ENCODE data around the gene TBCE.

TBCE gene

DNA sequence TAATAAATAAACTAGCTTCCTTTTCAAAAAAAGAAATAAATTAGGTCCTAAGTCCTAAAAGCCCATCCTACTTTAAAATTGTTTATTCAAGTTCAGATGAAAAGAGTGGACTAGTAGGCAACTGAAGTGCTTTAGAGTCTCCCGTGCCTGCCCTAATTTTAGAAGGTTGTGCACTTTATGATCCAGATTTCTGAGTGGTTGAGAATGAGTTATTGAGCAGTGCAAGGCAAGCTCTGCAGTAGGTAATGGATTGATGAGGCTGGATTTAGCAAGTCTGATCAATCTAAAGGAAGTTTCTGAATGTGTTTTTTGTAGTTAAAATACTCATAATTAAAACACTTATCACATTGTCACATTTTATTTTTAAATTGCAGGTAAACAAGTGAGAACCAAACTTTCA lies 25.9 kb upstream of the TBCE start:
- peaks cover 10% of the 10 kb centered on the region; the same call in 1 of the 2 replicates for H3K36me3 ChIP-seq (ENCODE audit: low read length)
- H3K9me3 ChIP-seq (ENCODE audit: insufficient read depth, low read length) = no peaks in the 10 kb centered on the region
- no peaks in the 10 kb centered on the region for H3K9me2 ChIP-seq (replicated peaks; ENCODE audit: insufficient read depth, low read length)
- no peaks in the 10 kb centered on the region for H3K79me2 ChIP-seq (ENCODE audit: insufficient read depth, low read length)
- H3K9ac ChIP-seq (ENCODE audit: low read length) = no peak overlapping the region
- TF ChIP-seq, protein P1, sequence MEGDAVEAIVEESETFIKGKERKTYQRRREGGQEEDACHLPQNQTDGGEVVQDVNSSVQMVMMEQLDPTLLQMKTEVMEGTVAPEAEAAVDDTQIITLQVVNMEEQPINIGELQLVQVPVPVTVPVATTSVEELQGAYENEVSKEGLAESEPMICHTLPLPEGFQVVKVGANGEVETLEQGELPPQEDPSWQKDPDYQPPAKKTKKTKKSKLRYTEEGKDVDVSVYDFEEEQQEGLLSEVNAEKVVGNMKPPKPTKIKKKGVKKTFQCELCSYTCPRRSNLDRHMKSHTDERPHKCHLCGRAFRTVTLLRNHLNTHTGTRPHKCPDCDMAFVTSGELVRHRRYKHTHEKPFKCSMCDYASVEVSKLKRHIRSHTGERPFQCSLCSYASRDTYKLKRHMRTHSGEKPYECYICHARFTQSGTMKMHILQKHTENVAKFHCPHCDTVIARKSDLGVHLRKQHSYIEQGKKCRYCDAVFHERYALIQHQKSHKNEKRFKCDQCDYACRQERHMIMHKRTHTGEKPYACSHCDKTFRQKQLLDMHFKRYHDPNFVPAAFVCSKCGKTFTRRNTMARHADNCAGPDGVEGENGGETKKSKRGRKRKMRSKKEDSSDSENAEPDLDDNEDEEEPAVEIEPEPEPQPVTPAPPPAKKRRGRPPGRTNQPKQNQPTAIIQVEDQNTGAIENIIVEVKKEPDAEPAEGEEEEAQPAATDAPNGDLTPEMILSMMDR (IDR thresholded peaks at IDR 0.05; ENCODE audit: insufficient read depth, low read length, poor library complexity, severe bottlenecking) = no peak
- TF ChIP-seq EZH2phosphoT487 (conservative IDR thresholded peaks at IDR 0.05; ENCODE audit: low read length) = no peak
- no peaks in the 10 kb centered on the region for H3K27me3 ChIP-seq (ENCODE audit: low read length)
- no peaks in the 10 kb centered on the region for H4K20me1 ChIP-seq (ENCODE audit: low read depth, low read length)
- no peak overlapping the region for H3K27ac ChIP-seq (ENCODE audit: low read depth, low read length)
- no peaks in the 10 kb centered on the region for H3F3A ChIP-seq (ENCODE audit: insufficient read depth)
- no peak overlapping the region for H3K4me3 ChIP-seq (ENCODE audit: insufficient read depth, low read length, poor library complexity, severe bottlenecking)
- no peak overlapping the region for H2AFZ ChIP-seq (ENCODE audit: low read depth, low read length, severe bottlenecking)
- H3K4me2 ChIP-seq (ENCODE audit: low read depth, low read length, poor library complexity, severe bottlenecking) = no peak overlapping the region

DNA sequence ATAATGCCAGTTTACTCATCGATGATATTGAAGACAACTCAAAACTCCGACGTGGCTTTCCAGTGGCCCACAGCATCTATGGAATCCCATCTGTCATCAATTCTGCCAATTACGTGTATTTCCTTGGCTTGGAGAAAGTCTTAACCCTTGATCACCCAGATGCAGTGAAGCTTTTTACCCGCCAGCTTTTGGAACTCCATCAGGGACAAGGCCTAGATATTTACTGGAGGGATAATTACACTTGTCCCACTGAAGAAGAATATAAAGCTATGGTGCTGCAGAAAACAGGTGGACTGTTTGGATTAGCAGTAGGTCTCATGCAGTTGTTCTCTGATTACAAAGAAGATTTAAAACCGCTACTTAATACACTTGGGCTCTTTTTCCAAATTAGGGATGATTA lies 25.2 kb upstream of the TBCE start:
- no peak overlapping the region for H2AFZ ChIP-seq (ENCODE audit: low read depth, low read length, severe bottlenecking)
- no peaks in the 10 kb centered on the region for H3K27me3 ChIP-seq (ENCODE audit: low read length)
- H3K9ac ChIP-seq (ENCODE audit: low read length) = no peak overlapping the region
- no peak overlapping the region for H3K27ac ChIP-seq (ENCODE audit: low read depth, low read length)
- H3K9me2 ChIP-seq (replicated peaks; ENCODE audit: insufficient read depth, low read length) = no peaks in the 10 kb centered on the region
- H4K20me1 ChIP-seq (ENCODE audit: low read depth, low read length) = no peaks in the 10 kb centered on the region
- no peaks in the 10 kb centered on the region for H3K9me3 ChIP-seq (ENCODE audit: insufficient read depth, low read length)
- peaks cover 10% of the 10 kb centered on the region; the same call in 1 of the 2 replicates for H3K36me3 ChIP-seq (ENCODE audit: low read length)
- no peaks in the 10 kb centered on the region for H3F3A ChIP-seq (ENCODE audit: insufficient read depth)
- H3K4me3 ChIP-seq (ENCODE audit: insufficient read depth, low read length, poor library complexity, severe bottlenecking) = no peak overlapping the region
- no peaks in the 10 kb centered on the region for H3K79me2 ChIP-seq (ENCODE audit: insufficient read depth, low read length)
- H3K4me2 ChIP-seq (ENCODE audit: low read depth, low read length, poor library complexity, severe bottlenecking) = no peak overlapping the region
- TF ChIP-seq, protein P1 (IDR thresholded peaks at IDR 0.05; ENCODE audit: insufficient read depth, low read length, poor library complexity, severe bottlenecking) = no peak
- no peak for TF ChIP-seq EZH2phosphoT487 (conservative IDR thresholded peaks at IDR 0.05; ENCODE audit: low read length)

- H3K27me3 ChIP-seq (ENCODE audit: low read length) = no peaks in the 10 kb centered on the region
- H4K20me1 ChIP-seq (ENCODE audit: low read depth, low read length) = no peaks in the 10 kb centered on the region
- no peak overlapping the region for H3K4me3 ChIP-seq (ENCODE audit: insufficient read depth, low read length, poor library complexity, severe bottlenecking)
- H3K4me2 ChIP-seq (ENCODE audit: low read depth, low read length, poor library complexity, severe bottlenecking) = no peak overlapping the region
- no peak for TF ChIP-seq EZH2phosphoT487 (conservative IDR thresholded peaks at IDR 0.05; ENCODE audit: low read length)
- TF ChIP-seq, protein P1 (IDR thresholded peaks at IDR 0.05; ENCODE audit: insufficient read depth, low read length, poor library complexity, severe bottlenecking) = no peak
- H3K79me2 ChIP-seq (ENCODE audit: insufficient read depth, low read length) = no peaks in the 10 kb centered on the region
- H3K9me3 ChIP-seq (ENCODE audit: insufficient read depth, low read length) = no peaks in the 10 kb centered on the region
- H3K36me3 ChIP-seq (ENCODE audit: low read length) = peaks cover 10% of the 10 kb centered on the region; the same call in 1 of the 2 replicates
- no peak overlapping the region for H3K27ac ChIP-seq (ENCODE audit: low read depth, low read length)
- H3F3A ChIP-seq (ENCODE audit: insufficient read depth) = no peaks in the 10 kb centered on the region
- H3K9me2 ChIP-seq (replicated peaks; ENCODE audit: insufficient read depth, low read length) = no peaks in the 10 kb centered on the region
- no peak overlapping the region for H2AFZ ChIP-seq (ENCODE audit: low read depth, low read length, severe bottlenecking)
- H3K9ac ChIP-seq (ENCODE audit: low read length) = no peak overlapping the region
Measured at GRCh38 chr1:235342471-235342870, 24.8 kb upstream of the TBCE start.
